Heart right ventricle (tissue), 16 donors: ENCODE measurements around the gene YAP1. TPM values are rescaled to one million over a fixed set of nuclear protein-coding genes. Genes with fewer than 3 reads are reported as not detected.

Experiments used
- ATAC-seq, 8 donors: fragments of 200-7000 bp; cut with Tn5 transposase; one replicate each; pipeline ENCODE4 v1.9.1; 2020; ENCODE audit warnings: mild to moderate bottlenecking in 8 of 8, moderate library complexity in 8 of 8, moderate number of reproducible peaks in 1 of 8
- DNase-seq, 2 donors: peaks; one replicate each; pipeline ENCODE4 v3.0.0-alpha.2; 2020
- H3K27ac ChIP-seq, 10 donors: fragments of 200-600 bp; sonication (generic) in 2 of 10; one replicate each; pipeline versions ENCODE4 v1.5.0 to v1.8.0; 2020 to 2022; ENCODE audit warnings: mild to moderate bottlenecking in 3 of 10
- H3K27me3 ChIP-seq, 7 donors: fragments of 200-600 bp; one replicate each; pipeline ENCODE4 v1.8.0; 2021 to 2022; ENCODE audit warnings: mild to moderate bottlenecking in 2 of 7
- H3K36me3 ChIP-seq, 9 donors: fragments of 200-600 bp; sonication (generic) in 1 of 9; one replicate each; pipeline versions ENCODE4 v1.5.0 to v1.8.0; 2020 to 2022; ENCODE audit warnings: mild to moderate bottlenecking in 2 of 9
- H3K4me1 ChIP-seq, 9 donors: fragments of 200-600 bp; sonication (generic) in 1 of 9; one replicate each; pipeline versions ENCODE4 v1.5.0 to v1.8.0; 2020 to 2022; ENCODE audit warnings: mild to moderate bottlenecking in 4 of 9
- H3K4me3 ChIP-seq, 10 donors: fragments of 200-600 bp; sonication (generic) in 2 of 10; one replicate each; pipeline versions ENCODE4 v1.5.0 to v1.8.0; 2020 to 2022; ENCODE audit warnings: mild to moderate bottlenecking in 7 of 10, moderate library complexity in 2 of 10
- H3K9me3 ChIP-seq, 11 donors: fragments of 200-600 bp in 10 of 11; sonication (generic) in 2 of 11; one replicate each; pipeline versions ENCODE4 v1.5.0 to v1.8.0; 2013 to 2022; ENCODE audit warnings: mild to moderate bottlenecking in 2 of 11, control low read depth in 1 of 11, moderate library complexity in 1 of 11
- CTCF ChIP-seq, 9 donors: fragments of 200-600 bp; sonication (generic) in 2 of 9; IDR thresholded peaks; one replicate each; pipeline versions ENCODE4 v1.5.0 to v1.8.0; 2021 to 2022; ENCODE audit warnings: antibody characterized with exemption in 9 of 9, mild to moderate bottlenecking in 5 of 9, moderate library complexity in 1 of 9
- WGBS, 2 donors: extraction: QIAGEN DNeasy Blood & Tissue Kit; methylation state at CpG; one replicate each; pipeline ENCODE4 v1.1.7; 2013; ENCODE audit warnings: inconsistent platforms in 1 of 2; 5-methylcytosine and 5-hydroxymethylcytosine counted together
- intact Hi-C, 10 donors: fragments of 100-400 bp; cut with DNase I; formaldehyde crosslinking; loops; one replicate each; pipeline versions ENCODE4 v1.11.1 to v1.14.2; 2022
- polyA plus RNA-seq, 2 donors: library from polyadenylated mRNA; stranded (reverse); fragments of 200-250 nt; gene quantifications; one replicate each; pipeline ENCODE4 v1.2.3, GENCODE V29; 2013
- total RNA-seq, 10 donors: library from RNA; stranded (reverse); fragmentation: NEBNext Ultra II Directional in 3 of 10; extraction: Animal tissue kit (Norgen Biotek cat#: 25700) in 3 of 10; gene quantifications; one replicate each; pipeline versions ENCODE4 v1.2.1 to v1.2.4, GENCODE V29; 2021 to 2023
- donor health status: Arrhythmogenic right ventricular cardiomyopathy.
- donor health status: ischemic (EF 13 %, LVEDD 7.1; RV severe dilation, severe dysfunction).
- donor health status: healthy with polysubstance abuse.
- donor health status: DM: no; HTN: yes; CAD: no.
- donor health status: DM: no; HTN: no; CAD: no.
- donor health status: ischemic (EF 25% LVEDD 6.9; RV normal size, moderate dysfunction).
- donor health status: ischemic (EF 25% LVEDD 5.7; RV mildly dilated, moderate dysfunction).
- donor health status: healthy.
- donor health status: DM: yes; HTN: yes; CAD: no.
- donor health status: Ischemic cardiomyopathy.
- donor health status: ischemic (EF 35%, LVEDD 5.7; RV mildly dilated, moderate dysfunction).
- donor health status: nonischemic (EF 11% LVEDD 7.7; RV severe dilation, severe dysfunction).
- donor health status: DM: yes; HTN: yes; CAD: no.
- donor health status: PGD.
- donor health status: ischemic (EF 29% LVEDD 5.4; RV normal size, mild dysfunction).
- donor health status: nonischemic (EF 23%, LVEDD 6.1; RV moderate dilation, normal function).

The YAP1 gene
- total and polyA plus RNA-seq, 12 donors = 15.7 to 91.3 (median 65.0) TPM

- peaks cover 2 to 86% (median 77%) of the 10 kb centered on the region in 9 donors for H3K4me1 ChIP-seq
Measured at GRCh38 chr11:102116453-102117205, 6.4 kb downstream of the YAP1 start.

GRCh38 chr11:102117472-102118113 is 7.3 kb downstream of the YAP1 start:
- ATAC-seq (no peak), DNase-seq (no peak)
- Histone ChIP-seq H3K4me1 (peaks cover 2 to 82% (median 72%) of the 10 kb centered on the region in 9 donors), H3K36me3 (peaks cover 0 to 28% (median 0%) of the 10 kb centered on the region in 9 donors), H3K27me3 (peaks cover 0 to 49% (median 0%) of the 10 kb centered on the region in 7 donors), H3K9me3 (no peaks in the 10 kb centered on the region), H3K4me3 (no peak overlapping the region), H3K27ac (no peak overlapping the region)
- no peak for TF ChIP-seq CTCF (IDR thresholded peaks at IDR 0.05)
- WGBS, 2 donors = 39 to 40% methylated on average over 4 of the region's 4 CpGs
- intact Hi-C loops = loop anchor here in 2 of 10 donors (10.0 kb wide), 2 partner anchors 97 to 147 kb away; no protein-coding TSS in a partner anchor

More at GRCh38 chr11:102116453-102117205, 6.4 kb downstream of the YAP1 start:
- H3K9me3 ChIP-seq = no peaks in the 10 kb centered on the region
- TF ChIP-seq CTCF (IDR thresholded peaks at IDR 0.05) = no peak
- DNase-seq (no peak), ATAC-seq (no peak)
- H3K4me3 ChIP-seq = no peak overlapping the region
- intact Hi-C loops = loop anchor here in 2 of 10 donors (10.0 kb wide), 2 partner anchors 98 to 148 kb away; no protein-coding TSS in a partner anchor
- no peak overlapping the region for H3K27ac ChIP-seq
- peaks cover 0 to 28% (median 0%) of the 10 kb centered on the region in 9 donors for H3K36me3 ChIP-seq
- peaks cover 0 to 58% (median 0%) of the 10 kb centered on the region in 7 donors for H3K27me3 ChIP-seq
- 52 to 60% methylated on average over 2 of the region's 2 CpGs for WGBS, 2 donors

- ATAC-seq (peak in 1 of 8 donors; percentile 30), DNase-seq (no peak)
- Histone ChIP-seq H3K9me3 (peaks cover 0 to 5% (median 0%) of the 10 kb centered on the region in 11 donors), H3K4me3 (no peak overlapping the region), H3K4me1 (peaks cover 2 to 68% (median 59%) of the 10 kb centered on the region in 9 donors), H3K27me3 (peaks cover 0 to 36% (median 0%) of the 10 kb centered on the region in 7 donors), H3K27ac (no peak overlapping the region), H3K36me3 (peaks cover 0 to 34% (median 0%) of the 10 kb centered on the region in 9 donors)
- TF ChIP-seq CTCF (IDR thresholded peaks at IDR 0.05) = no peak
- intact Hi-C loops = loop anchor here in 2 of 10 donors (10.0 kb wide), 2 partner anchors 96 to 146 kb away; no protein-coding TSS in a partner anchor
- 67 to 70% methylated on average over 3 of the region's 3 CpGs for WGBS, 2 donors
Measured at GRCh38 chr11:102118937-102119336, 8.7 kb downstream of the YAP1 start.

GRCh38 chr11:102119997-102120396 is 9.8 kb downstream of the YAP1 start:
- Histone ChIP-seq H3K9me3 (peaks cover 0 to 10% (median 0%) of the 10 kb centered on the region in 11 donors), H3K27me3 (peaks cover 0 to 30% (median 0%) of the 10 kb centered on the region in 7 donors), H3K27ac (peak overlapping the region in 1 of 10 donors; percentile 23), H3K4me3 (no peak overlapping the region), H3K36me3 (peaks cover 0 to 24% (median 0%) of the 10 kb centered on the region in 9 donors), H3K4me1 (peaks cover 2 to 60% (median 52%) of the 10 kb centered on the region in 9 donors)
- ATAC-seq (peak in 1 of 8 donors; percentile 15), DNase-seq (no peak)
- 43% methylated on average over 4 of the region's 4 CpGs for WGBS, 2 donors
- intact Hi-C loops = loop anchor here in 3 of 10 donors (5.0 to 10.0 kb wide), 3 partner anchors 37 to 145 kb away; no protein-coding TSS in a partner anchor
- TF ChIP-seq CTCF (IDR thresholded peaks at IDR 0.05) = no peak
